ENCODE measurements around the gene CREB3L1. TPM values are rescaled to one million over a fixed set of nuclear protein-coding genes. Genes with fewer than 3 reads are reported as not detected.

Gene CREB3L1
- total RNA-seq, 4 donors from 2014 or later: 35.8 to 50.7 (median 41.6) TPM

- no peaks in the 10 kb centered on the region for H3K36me3 ChIP-seq
- 20 to 30% methylated on average over 2 to 12 of the region's 12 CpGs for WGBS, 2 donors (ENCODE audit: low coverage in 1 of 2)
- peak; percentile 81 for DNase-seq
- in situ Hi-C loops (cut with MboI; ENCODE audit: low pct_ligation_motif_present in 1 of 4, low pct_unique_long_range_greater_than_20kb in 1 of 4, low sequenced_read_pairs in 3 of 4) (loop anchor here in 1 of 4 donors (25.0 kb wide), 1 partner anchor 172 kb away; no protein-coding TSS in a partner anchor), intact Hi-C loops (cut with DNase I; ENCODE audit: low total_unique reads) (loop anchor here (1.0 to 5.0 kb wide), 2 partner anchors 71 to 1162 kb away; partner anchors contain the start of gene PRDM11)
- H3K4me1 ChIP-seq: peaks cover 0 to 7% (median 0%) of the 10 kb centered on the region in 4 donors
- H3K27me3 ChIP-seq: no peaks in the 10 kb centered on the region
- H3K27ac ChIP-seq: no peak overlapping the region
- no peak for TF ChIP-seq POLR2AphosphoS5 (IDR thresholded peaks at IDR 0.05)
- peak; percentile 83 to 90 (median 89) for TF ChIP-seq CTCF (IDR thresholded peaks at IDR 0.05)
- TF ChIP-seq EP300 (IDR thresholded peaks at IDR 0.05; ENCODE audit: low read depth): no peak
- no peak for TF ChIP-seq POLR2A (IDR thresholded peaks at IDR 0.05)
- H3K4me3 ChIP-seq: no peak overlapping the region
- no peaks in the 10 kb centered on the region for H3K9me3 ChIP-seq
Observed at GRCh38 chr11:46308631-46309419, 31.4 kb downstream of the CREB3L1 start.

- intact Hi-C loops (cut with DNase I; ENCODE audit: low total_unique reads): loop anchor here (1.0 to 5.0 kb wide), 2 partner anchors 47 to 1163 kb away; partner anchors contain the start of gene PRDM11
- Histone ChIP-seq H3K27me3 (no peaks in the 10 kb centered on the region), H3K4me3 (no peak overlapping the region), H3K27ac (no peak overlapping the region), H3K9me3 (no peaks in the 10 kb centered on the region), H3K36me3 (no peaks in the 10 kb centered on the region), H3K4me1 (peaks cover 0 to 8% (median 0%) of the 10 kb centered on the region in 4 donors)
- WGBS, 2 donors (ENCODE audit: low coverage in 1 of 2): 44 to 59% methylated on average over 3 to 4 of the region's 4 CpGs
- in situ Hi-C loops (cut with MboI; ENCODE audit: low pct_ligation_motif_present in 1 of 4, low pct_unique_long_range_greater_than_20kb in 1 of 4, low sequenced_read_pairs in 3 of 4): loop anchor here (5.0 to 25.0 kb wide), 4 partner anchors 68 to 173 kb away; no protein-coding TSS in a partner anchor
- no peak for DNase-seq
- TF ChIP-seq CTCF (IDR thresholded peaks at IDR 0.05) (no peak), POLR2A (IDR thresholded peaks at IDR 0.05) (no peak), POLR2AphosphoS5 (IDR thresholded peaks at IDR 0.05) (no peak), EP300 (IDR thresholded peaks at IDR 0.05; ENCODE audit: low read depth) (no peak)
Observed at GRCh38 chr11:46309814-46310259, 32.4 kb downstream of the CREB3L1 start.

- Histone ChIP-seq H3K9me3 (no peaks in the 10 kb centered on the region), H3K27me3 (no peaks in the 10 kb centered on the region), H3K4me1 (peaks cover 0 to 9% (median 0%) of the 10 kb centered on the region in 4 donors), H3K27ac (no peak overlapping the region), H3K36me3 (peaks cover 0 to 14% (median 0%) of the 10 kb centered on the region in 4 donors), H3K4me3 (no peak overlapping the region)
- TF ChIP-seq POLR2AphosphoS5 (IDR thresholded peaks at IDR 0.05) (no peak), CTCF (IDR thresholded peaks at IDR 0.05) (peak; percentile 89 to 96 (median 91))
- 0 to 34% methylated on average over 2 to 16 of the region's 16 CpGs for WGBS, 2 donors (ENCODE audit: low coverage in 1 of 2)
- in situ Hi-C loops (cut with MboI; ENCODE audit: low pct_ligation_motif_present in 1 of 4, low pct_unique_long_range_greater_than_20kb in 1 of 4, low sequenced_read_pairs in 3 of 4) (loop anchor here in 1 of 4 donors (10.0 to 25.0 kb wide), 2 partner anchors 80 to 178 kb away; no protein-coding TSS in a partner anchor), intact Hi-C loops (cut with DNase I; ENCODE audit: low total_unique reads) (no loop called here)
- peak; percentile 72 for DNase-seq
Observed at GRCh38 chr11:46315033-46315738, 37.7 kb downstream of the CREB3L1 start.

All from transverse colon (tissue), 4 donors.